ENCODE measurements around the gene LMBRD2.

DNA sequence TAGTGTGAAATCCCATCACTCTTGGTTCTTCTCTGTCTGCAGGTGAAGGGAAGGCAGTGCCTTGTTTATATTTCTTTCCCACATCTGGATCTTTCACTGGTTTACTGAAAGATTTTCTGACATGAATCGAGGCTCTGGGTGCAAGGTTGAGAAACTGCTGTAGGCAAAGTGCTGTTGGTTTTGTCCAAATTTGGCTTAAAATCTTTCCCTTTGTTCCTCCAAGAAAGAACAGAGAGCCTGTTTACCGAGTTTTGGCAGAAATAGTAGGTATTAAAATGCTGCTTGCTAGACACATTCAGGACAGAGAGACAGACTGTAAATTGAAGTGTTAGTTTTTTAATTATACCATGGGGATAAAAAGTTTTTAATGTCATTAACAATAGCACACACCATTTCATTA, 21.7 kb upstream of the LMBRD2 start:
- TF ChIP-seq, protein P1, sequence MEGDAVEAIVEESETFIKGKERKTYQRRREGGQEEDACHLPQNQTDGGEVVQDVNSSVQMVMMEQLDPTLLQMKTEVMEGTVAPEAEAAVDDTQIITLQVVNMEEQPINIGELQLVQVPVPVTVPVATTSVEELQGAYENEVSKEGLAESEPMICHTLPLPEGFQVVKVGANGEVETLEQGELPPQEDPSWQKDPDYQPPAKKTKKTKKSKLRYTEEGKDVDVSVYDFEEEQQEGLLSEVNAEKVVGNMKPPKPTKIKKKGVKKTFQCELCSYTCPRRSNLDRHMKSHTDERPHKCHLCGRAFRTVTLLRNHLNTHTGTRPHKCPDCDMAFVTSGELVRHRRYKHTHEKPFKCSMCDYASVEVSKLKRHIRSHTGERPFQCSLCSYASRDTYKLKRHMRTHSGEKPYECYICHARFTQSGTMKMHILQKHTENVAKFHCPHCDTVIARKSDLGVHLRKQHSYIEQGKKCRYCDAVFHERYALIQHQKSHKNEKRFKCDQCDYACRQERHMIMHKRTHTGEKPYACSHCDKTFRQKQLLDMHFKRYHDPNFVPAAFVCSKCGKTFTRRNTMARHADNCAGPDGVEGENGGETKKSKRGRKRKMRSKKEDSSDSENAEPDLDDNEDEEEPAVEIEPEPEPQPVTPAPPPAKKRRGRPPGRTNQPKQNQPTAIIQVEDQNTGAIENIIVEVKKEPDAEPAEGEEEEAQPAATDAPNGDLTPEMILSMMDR (IDR thresholded peaks at IDR 0.05): no peak
- no peak for TF ChIP-seq POLR2A (IDR thresholded peaks at IDR 0.05)
- no peak for TF ChIP-seq POLR2AphosphoS5 (IDR thresholded peaks at IDR 0.05)

All from gastroesophageal sphincter (tissue), 3 donors.